ENCODE data around the gene SLC35G1. TPM values are rescaled to one million over a fixed set of nuclear protein-coding genes. Genes with fewer than 3 reads are reported as not detected.

SLC35G1 gene
- total RNA-seq, 4 donors from 2014 or later = 3.4 to 5.7 (median 3.5) TPM

DNA sequence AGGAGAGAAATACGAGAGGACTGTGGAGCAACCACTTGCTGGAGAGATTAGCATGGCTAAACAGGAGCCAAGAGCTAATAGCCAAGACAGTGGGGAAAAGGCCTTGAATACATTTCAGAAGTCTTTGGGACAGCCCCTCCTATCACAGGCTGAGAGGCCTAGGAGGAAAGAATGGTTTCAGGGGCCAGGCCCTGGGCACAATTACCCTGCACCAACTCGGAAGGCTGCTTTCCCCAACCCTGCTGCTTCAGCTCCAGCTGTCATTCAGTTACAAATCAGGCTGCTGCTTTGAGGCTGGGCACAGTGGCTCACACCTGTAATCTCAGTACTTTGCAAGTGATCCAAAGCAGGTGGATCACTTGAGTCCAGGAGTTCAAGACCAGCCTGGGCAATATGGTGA is 32.0 kb upstream of the SLC35G1 start:
- Histone ChIP-seq H3K36me3 (no peaks in the 10 kb centered on the region), H3K4me3 (no peak overlapping the region), H3K9me3 (no peaks in the 10 kb centered on the region), H3K27me3 (peaks cover 0 to 5% (median 0%) of the 10 kb centered on the region in 4 donors), H3K4me1 (no peaks in the 10 kb centered on the region), H3K27ac (no peak overlapping the region)
- TF ChIP-seq, protein P1, sequence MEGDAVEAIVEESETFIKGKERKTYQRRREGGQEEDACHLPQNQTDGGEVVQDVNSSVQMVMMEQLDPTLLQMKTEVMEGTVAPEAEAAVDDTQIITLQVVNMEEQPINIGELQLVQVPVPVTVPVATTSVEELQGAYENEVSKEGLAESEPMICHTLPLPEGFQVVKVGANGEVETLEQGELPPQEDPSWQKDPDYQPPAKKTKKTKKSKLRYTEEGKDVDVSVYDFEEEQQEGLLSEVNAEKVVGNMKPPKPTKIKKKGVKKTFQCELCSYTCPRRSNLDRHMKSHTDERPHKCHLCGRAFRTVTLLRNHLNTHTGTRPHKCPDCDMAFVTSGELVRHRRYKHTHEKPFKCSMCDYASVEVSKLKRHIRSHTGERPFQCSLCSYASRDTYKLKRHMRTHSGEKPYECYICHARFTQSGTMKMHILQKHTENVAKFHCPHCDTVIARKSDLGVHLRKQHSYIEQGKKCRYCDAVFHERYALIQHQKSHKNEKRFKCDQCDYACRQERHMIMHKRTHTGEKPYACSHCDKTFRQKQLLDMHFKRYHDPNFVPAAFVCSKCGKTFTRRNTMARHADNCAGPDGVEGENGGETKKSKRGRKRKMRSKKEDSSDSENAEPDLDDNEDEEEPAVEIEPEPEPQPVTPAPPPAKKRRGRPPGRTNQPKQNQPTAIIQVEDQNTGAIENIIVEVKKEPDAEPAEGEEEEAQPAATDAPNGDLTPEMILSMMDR (IDR thresholded peaks at IDR 0.05) = no peak
- TF ChIP-seq POLR2A (IDR thresholded peaks at IDR 0.05) = no peak
- intact Hi-C loops (cut with DNase I) = no loop called here
- 65 to 77% methylated on average over 2 of the region's 2 CpGs for WGBS, 2 donors
- no peak for DNase-seq

DNA sequence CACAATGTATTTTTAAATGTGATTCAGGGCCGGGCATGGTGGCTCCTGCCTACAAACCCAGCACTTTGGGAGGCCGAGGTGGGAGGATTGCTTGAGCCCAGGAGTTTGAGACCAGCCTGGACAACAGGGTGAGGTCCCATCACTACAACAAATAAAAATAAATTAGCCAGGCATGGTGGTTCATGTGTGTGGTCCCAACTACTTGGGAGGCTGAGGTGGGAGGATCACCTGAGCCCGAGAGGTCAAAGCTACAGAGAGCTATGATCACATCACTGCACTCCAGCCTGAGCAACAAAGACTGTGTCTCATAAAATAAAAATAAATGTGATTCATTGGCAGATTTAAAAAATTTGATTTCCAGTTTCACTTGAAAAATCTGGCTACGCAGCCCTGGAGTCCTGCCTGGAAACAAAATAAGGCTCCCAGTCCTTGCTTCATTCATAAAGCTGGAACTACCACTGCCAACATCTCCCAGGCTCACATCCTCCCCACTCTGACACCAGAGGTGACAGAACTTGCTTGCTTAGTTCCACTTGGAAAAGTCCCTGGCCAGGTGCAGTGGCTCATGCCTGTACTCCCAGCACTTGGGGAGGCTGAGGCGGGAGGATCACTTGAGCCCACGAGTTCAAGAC is 27.9 kb upstream of the SLC35G1 start:
- H3K36me3 ChIP-seq = no peaks in the 10 kb centered on the region
- peaks cover 0 to 28% (median 0%) of the 10 kb centered on the region in 4 donors for H3K27me3 ChIP-seq
- no peaks in the 10 kb centered on the region for H3K4me1 ChIP-seq
- no peaks in the 10 kb centered on the region for H3K9me3 ChIP-seq
- no peak overlapping the region for H3K4me3 ChIP-seq
- TF ChIP-seq, protein P1 (IDR thresholded peaks at IDR 0.05) = no peak
- TF ChIP-seq POLR2A (IDR thresholded peaks at IDR 0.05) = no peak
- no peak for DNase-seq
- WGBS, 2 donors = 72 to 74% methylated on average over 6 of the region's 6 CpGs
- intact Hi-C loops (cut with DNase I) = no loop called here
- no peak overlapping the region for H3K27ac ChIP-seq

DNA sequence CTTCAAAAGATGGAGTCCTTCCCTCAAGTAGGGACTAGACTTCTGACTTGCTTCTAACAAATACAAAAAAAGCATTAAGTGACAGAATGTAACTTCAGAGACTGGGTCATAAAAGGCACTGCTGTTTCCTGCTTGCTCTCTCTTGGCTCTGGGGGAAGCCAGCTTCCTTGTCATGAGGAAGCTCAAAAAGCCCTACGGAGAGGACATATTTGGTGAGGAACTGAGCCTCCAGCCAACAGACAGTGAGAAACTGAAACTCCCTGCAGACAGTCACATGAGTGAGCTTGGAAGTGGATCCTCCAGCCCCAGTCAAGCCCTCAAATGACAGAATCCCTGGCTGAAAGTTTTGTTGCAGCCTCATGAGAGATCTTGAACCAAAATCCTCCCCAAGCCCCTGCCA is 26.3 kb upstream of the SLC35G1 start:
- intact Hi-C loops (cut with DNase I) = no loop called here
- no peaks in the 10 kb centered on the region for H3K9me3 ChIP-seq

DNA sequence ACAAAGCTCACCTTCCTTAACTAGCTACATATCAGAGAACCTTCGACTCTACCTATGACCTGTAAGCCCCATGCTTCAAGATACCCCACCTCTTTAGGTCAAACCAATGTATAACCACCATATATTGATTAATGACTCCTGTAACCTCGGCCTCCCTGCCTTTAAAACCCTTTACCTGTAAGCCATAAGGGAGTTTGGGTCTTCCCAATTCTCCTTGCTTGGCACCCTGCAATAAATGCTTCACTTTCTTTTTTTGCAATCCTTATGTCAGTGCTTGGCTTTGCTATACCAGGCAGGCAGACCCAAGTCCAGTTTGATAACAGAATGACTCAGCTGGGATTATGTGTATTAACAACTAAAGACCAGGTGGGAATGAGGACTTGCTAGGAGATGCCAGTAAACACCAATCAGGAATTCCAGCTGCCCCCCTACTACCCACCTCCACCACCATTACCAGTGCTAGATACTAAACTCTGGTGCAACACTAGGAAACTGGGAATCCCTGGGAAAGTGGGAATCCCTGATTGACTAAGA is 22.0 kb upstream of the SLC35G1 start:
- DNase-seq = no peak
- H3K4me1 ChIP-seq = peaks cover 0 to 8% (median 0%) of the 10 kb centered on the region in 3 donors
- intact Hi-C loops (cut with DNase I) = no loop called here
- no peaks in the 10 kb centered on the region for H3K9me3 ChIP-seq
- H3K27ac ChIP-seq = no peak overlapping the region
- H3K4me3 ChIP-seq = no peak overlapping the region
- H3K36me3 ChIP-seq = no peaks in the 10 kb centered on the region
- H3K27me3 ChIP-seq = peaks cover 0 to 40% (median 0%) of the 10 kb centered on the region in 4 donors
- 69 to 81% methylated on average over 2 of the region's 2 CpGs for WGBS, 2 donors
- TF ChIP-seq, protein P1 (IDR thresholded peaks at IDR 0.05) = no peak
- no peak for TF ChIP-seq POLR2A (IDR thresholded peaks at IDR 0.05)

More for the DNA sequence above, 26.3 kb upstream of the SLC35G1 start:
- Histone ChIP-seq H3K4me1 (no peaks in the 10 kb centered on the region), H3K27me3 (peaks cover 0 to 31% (median 0%) of the 10 kb centered on the region in 4 donors), H3K27ac (no peak overlapping the region), H3K36me3 (no peaks in the 10 kb centered on the region), H3K4me3 (no peak overlapping the region)
- no peak for DNase-seq
- WGBS, 2 donors = 45% methylated on average over 1 of the region's 1 CpG; no CpG with 5 or more reads in 1 of the 2 donors
- TF ChIP-seq, protein P1 (IDR thresholded peaks at IDR 0.05) = no peak
- TF ChIP-seq POLR2A (IDR thresholded peaks at IDR 0.05) = no peak

DNA sequence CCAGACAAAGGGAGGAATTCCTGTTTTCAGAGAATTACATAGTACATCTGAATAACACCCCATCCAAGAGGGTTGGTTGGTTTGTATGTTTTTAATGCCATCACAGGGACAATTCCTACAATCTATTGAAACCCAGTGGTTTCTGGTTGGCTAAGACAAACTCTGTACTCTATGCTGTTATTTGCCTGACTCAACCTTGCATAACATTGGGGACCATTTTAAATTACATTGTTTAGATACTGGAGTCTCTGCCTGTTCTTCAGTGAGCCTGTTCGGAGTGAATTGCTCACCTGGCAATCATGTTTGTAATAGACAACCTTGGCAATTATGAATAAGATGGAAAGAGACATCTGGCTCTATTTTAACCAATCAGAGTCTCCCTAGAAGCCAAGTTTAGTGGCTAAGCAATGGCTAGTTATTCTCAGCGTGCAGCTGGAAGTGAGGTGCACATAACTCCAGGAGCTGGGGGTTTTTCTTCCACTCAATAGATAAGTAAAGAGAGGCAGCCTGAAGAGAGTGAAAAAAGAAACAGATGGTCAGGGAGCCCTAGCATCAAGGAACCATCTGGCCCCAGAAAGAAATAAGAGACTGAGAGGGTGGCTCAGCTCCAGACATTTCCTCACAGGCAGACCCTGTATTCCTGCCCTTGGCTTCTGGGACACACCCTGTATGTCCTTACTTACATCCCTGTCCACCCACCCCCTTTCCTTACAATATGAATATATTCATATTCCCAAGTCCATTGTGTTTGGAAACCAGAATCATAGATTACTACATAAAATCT is 21.2 kb upstream of the SLC35G1 start:
- Histone ChIP-seq H3K27ac (no peak overlapping the region), H3K4me1 (peaks cover 0 to 8% (median 0%) of the 10 kb centered on the region in 3 donors), H3K9me3 (no peaks in the 10 kb centered on the region), H3K36me3 (no peaks in the 10 kb centered on the region), H3K4me3 (no peak overlapping the region), H3K27me3 (peaks cover 0 to 32% (median 0%) of the 10 kb centered on the region in 4 donors)
- no peak for TF ChIP-seq POLR2A (IDR thresholded peaks at IDR 0.05)
- TF ChIP-seq, protein P1 (IDR thresholded peaks at IDR 0.05) = no peak
- intact Hi-C loops (cut with DNase I) = no loop called here
- WGBS, 2 donors = 74 to 90% methylated on average over 2 of the region's 2 CpGs
- no peak for DNase-seq
